NCI-H2107 (cell line): ENCODE results near the gene GNG10.
"Not testable (repeated sequence)": the region's sequence is repeated elsewhere in the genome, so short reads cannot be mapped to it uniquely, and the experiment has no call there.

Source experiments
- DNase-seq: peaks from one replicate; lab custom pipeline; 2025; lab: John Stamatoyannopoulos, UW

Gene GNG10

DNA sequence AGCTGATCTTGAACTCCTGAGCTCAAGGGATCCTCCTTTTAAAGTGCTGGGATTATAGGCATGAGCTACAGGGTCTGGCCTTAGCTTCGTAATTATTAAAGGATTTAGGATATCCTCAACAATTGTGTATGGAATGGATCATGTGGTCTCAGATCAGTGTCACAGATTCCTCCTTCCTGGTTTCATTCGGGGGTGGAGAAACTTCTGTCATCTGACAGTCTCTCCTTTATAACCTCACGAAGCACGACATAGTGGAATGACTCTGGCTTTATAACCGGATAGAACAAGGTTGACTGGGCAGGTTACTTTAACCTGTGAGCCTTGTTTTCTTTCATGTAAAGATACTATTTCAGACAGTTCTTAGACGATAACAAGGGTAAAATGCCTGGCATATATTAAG is 4.4 kb upstream of the GNG10 start:
- DNase-seq, result no peak

DNA sequence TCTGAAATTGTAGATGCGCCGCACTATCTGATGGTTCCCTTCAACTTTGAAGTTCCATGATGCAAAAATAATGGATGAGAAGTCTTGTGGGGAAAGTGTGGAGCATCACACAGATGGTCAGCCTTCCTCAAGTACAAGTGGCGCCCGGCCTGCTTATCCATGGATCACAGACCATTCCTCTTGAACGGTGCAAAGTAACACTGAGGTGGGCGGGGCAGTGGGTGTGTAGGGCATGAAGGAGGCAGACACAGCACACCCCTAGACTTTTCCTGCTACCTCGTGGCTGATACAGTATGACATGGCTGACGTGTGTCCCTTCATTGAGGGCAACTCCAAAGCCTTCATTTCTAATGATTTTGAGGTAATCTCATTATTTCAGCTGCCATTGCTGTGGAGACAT is 2.5 kb upstream of the GNG10 start:
- DNase-seq, result no peak

DNA sequence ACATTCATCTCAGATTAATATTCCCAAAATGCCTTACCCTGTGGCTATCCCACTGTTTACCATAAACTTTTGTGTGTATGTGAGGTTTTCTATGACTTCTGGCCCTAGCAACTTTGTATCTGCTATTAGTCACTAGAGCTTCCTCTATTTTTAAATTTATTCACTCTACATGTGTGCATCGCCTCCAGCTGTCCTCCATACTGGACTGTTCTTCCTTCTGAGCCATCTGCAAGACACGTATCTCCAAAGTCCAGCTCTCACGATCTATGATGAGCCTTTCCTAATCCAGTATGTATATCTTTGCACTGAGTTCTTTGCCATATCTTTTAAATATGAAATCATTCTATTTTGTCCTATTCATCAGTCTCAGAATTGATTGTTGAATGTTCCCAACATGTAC is 1.7 kb upstream of the GNG10 start:
- DNase-seq, result no peak

DNA sequence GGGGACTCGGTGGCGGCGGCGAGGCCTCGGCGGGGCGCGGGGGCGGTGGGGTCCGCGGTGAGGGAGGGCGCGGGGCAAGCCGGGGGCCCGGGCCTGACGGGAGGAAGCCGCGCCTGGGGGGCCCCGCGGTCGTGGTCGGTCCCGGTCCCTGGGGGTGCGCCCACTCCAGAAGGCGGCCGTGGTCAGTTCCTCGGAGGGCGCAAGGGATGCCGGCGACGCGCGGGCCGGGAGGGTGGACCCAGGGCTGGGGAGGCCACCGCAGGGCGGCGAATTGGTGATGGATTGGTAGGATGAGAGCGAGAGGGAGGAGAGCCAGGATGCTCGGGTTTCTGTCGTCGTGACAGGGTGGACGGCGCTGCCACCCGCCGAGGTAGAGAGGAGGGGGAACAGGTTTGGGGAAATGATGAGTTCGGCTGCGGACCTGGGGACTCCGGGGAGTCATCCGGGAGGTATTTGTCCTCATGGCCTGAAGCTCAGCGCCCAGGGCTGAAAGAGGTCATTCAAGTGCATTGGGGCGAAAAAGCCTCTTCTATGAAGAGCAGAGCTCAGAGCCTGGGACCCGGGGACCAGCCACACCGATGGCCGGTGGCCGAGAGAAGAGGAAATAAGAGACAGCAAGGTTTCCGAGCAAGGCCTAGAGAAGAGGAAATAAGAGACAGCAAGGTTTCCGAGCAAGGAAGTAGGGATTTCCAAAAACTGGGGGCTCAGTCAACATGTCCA is 557 bp downstream of the GNG10 start:
- no peak for DNase-seq

DNA sequence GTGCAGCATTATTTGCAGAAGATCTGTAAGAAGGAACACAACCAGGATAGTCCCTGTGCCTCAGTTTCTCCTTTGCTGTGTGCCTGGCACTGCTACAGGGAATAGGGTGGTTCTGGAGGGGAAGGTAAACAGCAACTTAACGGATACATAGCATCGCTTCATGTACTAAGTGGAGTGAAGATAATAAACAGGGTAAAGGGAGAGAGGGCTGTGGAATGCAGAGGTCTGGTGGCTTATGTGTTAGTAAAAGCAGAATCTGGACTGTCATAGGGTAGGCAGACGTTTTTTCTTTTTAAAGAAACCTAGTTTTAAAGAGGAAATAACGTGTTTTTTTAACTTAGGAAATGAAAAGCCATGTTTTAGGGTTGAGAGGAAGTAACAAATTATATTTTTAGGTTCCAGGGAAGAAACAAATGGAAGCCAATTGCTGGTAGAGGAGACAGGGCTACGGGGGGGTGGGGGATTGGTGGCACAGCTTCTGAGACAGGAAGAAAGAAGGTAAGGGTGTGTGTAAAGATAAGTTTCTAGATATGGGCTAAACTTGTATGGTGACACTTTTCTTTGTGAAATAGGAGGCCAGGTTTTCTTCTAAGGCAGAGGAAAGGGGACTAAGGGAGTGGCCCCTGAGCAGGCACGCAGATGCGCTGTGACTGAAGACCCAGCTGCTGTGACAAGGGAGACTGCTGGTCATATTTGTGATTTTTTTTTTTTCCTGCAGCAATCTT is 1.3 kb downstream of the GNG10 start:
- no peak for DNase-seq

DNA sequence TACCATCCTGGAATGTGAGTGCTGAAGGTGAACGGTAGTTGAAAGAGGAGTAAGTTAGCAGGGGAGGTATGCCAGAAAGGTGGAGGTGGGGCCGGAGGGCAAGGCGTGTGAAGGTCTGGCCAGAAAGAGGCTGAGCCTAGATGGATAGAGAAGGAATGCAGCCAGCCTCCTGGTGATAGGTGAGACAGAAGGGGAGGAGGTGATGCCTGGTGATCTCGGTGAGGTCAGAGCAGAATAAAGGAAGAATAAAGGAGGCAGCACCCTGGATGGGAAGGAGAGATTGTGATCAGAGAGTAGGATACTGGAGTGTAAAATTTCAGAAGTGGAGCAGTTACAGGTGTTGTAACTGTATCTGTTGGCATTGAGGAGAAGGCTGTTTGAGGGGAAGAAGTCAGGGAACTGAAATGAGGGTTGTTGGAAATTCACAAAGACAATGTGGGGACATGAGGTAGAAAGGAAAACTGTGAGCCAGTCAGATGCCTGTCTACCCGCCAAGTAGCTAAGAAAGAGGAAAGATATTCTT is 2.0 kb downstream of the GNG10 start:
- DNase-seq, result no peak

DNA sequence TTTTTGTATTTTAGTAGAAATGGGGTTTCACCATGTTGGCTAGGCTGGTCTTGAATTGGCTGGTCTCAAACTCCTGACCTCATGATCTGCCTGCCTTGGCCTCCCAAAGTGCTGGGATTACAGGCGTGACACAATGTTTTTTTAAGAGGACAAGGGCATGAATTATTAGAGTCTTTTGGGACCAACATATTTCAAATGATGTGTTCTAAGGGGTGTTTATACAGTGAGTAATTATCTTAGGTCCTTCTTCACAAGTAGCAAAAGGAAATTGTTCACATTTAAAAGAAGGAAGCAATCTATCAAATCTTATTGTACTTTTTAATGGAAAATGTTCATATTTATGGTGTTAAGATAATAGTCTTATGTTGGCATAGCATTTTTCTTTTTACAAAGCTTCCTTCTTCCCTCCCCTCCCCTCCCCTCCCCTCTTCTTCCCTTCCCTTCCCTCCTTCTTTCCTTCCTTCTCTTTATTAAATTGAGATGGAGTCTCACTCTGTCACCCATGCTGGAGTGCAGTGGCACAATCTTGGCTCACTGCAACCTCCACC is 6.7 kb downstream of the GNG10 start:
- no peak for DNase-seq

DNA sequence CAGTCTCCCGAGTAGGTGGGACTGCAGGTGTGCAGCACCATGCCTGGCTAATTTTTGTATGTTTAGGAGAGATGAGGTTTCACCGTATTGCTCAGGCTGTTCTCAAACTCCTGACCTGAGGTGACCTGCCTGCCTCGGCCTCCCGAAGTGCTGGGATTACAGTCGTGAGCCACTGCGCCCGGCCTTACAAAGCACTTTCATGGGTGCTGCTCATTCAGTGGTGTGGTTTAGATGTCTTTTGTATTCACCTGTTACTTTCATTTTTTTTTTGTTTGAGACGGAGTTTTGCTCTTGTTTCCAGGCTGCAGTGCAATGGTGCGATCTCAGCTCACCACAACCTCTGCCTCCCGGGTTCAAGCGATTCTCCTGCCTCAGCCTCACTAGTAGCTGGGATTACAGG is 7.2 kb downstream of the GNG10 start:
- DNase-seq, result not testable (repeated sequence)

DNA sequence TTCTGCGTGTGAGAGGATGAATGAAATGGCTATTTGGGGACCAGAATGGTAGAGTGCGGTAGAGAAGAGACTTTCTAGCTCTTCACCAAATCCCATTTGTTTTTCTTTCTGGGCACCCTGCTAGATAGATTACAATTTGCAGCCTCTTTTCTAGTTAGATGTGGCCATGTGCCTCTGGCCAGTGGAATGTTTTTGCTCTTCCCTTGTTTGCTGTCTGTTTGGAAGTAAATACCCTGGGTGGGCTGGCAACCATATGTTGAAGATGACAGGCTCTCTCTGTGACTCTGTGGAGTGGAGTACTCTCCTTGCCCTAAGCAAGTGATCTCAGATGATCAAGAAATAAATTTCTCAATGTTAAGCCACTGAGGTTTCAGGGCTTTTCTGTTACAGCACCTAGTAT is 12.9 kb downstream of the GNG10 start:
- DNase-seq, result no peak

DNA sequence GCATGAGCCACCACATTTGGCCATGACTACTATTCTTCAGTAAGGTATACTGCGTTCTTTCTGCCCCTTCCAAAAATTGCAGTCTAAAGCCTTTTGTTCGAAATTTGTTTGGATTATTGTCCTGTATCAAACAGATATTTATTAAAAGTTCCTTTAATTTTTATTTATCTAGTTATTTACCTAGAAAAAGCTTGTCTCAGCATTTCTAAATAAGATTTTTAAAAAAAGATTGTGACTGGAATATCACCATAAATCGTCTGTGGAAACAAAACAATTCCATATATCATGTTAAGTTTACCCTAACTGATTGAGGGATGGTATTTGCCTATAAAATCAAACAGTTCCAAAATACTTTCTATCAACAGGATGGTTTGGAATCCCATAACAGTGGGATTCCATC is 14.7 kb downstream of the GNG10 start:
- DNase-seq, result no peak

DNA sequence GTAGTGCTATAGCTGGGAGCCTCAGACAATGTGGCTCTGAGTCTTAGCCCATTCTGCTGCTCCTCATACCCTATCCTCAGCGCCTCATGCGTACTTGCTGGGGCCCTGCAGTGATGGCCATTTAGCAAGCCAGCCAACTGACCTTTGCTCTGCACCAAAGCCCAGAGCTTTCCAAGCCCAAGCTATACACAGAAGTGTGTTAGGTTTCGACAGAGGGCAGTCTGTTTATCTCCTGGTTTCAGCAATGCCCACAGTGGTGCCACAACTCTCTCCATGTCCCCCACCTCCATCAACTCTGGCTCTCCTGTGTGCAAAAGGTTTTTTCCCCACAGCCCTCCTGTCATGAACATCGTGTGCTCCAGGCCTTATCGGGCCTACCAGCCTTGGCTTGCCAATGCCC is 16.9 kb downstream of the GNG10 start:
- DNase-seq, result no peak

DNA sequence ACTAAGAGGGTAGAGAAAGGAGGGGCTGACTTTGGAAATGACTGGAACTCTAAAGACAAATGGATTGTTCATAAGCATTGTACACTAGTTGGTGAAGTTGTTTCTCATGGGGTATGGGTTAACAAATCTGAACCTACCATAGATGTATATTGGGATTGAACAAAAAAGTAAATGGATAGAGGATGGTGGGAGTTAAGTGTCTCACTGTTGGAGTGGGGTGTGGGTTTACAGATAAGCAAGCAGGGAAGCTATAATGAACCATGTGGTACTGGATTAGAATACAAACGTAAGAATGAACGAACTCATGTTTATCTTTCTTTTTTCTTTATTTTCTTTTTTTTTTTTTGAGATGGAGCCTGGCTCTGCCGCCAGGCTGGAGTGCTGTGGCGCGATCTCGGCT is 17.8 kb downstream of the GNG10 start:
- no peak for DNase-seq

DNA sequence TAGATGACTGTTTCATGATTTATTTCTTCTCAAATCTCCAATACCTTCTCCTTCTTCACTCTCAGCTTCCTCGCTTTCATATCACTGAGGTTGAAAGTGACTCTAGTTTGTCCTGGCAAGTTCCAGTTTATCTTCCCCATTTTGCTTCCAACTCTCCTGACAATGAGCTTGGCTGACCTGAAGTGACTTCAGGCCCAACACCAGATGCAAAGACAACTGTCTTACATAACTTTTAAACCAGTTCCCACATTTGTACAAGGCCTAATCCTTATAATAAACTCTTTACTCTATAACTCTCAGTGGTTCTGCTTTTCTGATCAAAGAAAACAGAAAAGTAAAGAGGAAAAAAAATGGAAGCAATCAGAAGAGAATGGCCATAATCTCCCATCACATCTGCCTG is 22.0 kb downstream of the GNG10 start:
- DNase-seq, result no peak

DNA sequence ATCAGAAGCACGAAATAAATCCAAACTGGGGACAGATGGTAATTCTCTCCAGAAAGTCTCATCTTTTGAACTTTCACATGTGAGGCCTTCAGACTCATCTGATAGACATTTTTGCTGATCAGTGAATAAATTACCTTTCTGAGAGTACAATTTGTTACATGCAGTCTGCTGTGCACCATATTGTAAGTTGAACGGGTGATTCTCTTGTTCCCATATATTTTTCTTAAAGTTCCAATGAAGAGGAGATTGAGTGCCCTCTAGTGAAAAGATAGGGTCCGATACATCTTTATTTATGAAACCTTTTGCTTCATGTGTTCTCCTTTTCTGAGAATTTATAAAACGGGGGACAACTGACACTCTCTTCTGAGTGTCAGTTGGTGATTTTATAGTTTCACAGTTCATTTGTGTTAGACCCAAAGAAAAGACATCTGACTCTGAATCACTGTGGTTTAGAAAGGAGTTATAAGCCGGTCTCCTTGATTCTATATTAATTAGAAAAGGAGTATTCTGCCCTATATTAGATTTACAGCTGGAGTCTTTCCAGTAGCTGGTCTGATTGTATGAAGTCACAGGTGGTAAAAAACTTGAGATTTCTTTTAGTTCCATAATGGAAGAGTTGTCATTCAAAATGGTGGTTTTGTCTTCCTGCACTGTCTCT is 30.4 kb downstream of the GNG10 start:
- no peak for DNase-seq

DNA sequence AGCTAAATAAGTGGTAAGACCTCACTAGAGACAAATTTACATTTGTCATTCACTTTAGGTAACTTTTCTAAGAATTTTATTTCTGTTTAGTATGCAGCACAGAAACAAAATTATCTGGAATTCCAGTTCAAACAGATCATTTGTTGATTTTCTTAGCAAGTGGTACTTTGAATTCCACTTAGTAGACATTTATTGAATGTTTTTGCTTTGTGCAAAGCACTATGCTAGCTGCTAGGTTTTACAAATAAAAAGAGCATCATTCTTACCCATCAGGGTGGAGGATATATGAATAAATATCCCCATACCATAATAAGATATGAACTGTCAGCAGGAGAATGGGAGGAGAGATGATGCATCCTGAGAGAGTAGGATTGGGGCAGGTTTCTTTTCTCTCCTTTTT is 35.4 kb downstream of the GNG10 start:
- no peak for DNase-seq

DNA sequence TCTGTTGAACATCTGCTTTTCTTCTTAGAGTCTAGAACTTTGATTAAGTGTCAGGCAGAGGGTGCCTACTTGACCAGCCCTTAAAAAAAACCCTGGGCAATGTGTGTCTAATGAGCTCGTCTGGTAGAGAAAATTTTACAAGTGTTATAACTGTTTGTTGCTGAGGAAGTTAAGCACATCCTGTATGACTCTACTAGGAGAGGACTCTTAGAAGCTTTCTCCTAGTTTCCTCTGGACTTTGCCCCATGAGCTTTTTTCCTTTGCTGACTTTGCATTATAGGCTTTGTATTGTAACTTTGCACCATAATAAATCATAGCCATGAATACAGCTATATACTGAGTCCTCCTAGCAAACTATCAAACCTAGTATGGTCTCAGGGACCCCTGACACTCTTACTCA is 39.4 kb downstream of the GNG10 start:
- DNase-seq, result no peak

DNA sequence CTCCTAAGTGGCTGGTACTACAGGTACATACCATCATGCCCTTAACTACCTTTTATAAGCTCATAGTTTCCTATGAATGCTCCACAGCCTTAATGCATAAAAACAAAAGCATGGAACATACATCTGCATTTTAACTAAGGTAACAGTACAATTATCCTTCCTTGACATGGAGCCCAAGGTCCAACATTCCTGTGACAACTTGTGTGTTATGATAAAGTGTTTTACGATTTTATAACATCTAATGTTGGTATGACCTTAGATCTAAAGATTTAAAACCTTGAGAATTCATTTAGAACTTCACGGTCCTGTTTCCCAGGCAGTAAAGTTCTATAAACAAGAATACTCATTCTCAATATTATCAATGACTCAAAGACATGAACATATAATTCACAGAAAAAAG is 43.1 kb downstream of the GNG10 start:
- no peak for DNase-seq

DNA sequence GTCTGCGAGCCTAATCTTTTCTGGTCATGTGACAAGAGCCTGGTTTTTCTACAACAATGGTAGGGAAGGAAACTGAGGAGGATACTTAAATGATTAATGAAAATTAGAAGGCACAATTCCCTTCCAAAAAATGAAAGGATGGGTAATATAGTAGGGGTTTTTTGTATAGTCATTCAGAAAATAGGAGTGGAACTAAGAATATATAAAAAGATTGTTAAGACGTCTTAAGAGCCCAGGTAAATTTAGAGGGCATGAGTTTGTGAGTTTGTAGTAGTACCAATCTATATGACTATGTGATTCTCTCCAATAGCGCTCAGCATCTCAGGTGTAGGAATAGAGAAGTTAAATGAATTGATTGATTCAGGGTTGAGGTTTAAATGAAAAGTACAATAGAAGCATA is 50.1 kb downstream of the GNG10 start:
- no peak for DNase-seq

DNA sequence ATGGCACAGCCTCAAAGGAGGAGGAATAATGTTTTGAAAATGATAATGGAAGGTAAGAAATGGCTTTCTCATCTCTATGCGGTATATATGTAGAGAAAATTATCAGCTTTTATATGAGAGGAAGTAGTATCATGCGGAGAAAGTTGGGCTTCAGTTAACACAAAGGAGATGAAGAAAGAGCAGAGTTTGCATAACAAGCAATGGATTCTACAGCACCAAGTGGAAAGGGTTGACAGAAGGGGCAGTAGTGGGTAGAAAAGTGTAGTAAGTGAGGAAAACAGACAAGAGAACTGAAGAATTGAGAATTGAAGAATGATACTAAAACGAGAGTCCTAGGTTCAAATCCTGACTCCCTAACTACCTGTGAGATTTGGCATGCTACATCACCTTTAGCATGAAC is 51.0 kb downstream of the GNG10 start:
- DNase-seq, result no peak

DNA sequence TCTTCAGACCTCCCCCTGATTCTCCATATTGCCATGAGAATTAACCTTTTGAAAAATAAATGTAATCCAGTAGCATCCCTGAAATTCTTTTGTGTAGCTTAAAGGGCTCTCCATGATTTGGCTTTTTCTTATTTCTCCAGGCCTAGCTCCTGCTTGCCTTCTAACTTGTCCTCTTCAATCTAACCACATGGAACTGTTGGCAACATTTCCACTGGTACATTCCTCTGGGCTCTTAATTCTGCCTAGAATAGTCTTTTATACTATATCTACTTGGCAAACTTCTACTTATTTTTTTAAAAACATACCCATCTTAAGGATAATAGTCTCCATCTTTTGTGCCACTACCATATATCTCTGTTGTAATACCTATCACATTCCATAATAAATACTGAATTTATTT is 54.1 kb downstream of the GNG10 start:
- DNase-seq, result no peak

DNA sequence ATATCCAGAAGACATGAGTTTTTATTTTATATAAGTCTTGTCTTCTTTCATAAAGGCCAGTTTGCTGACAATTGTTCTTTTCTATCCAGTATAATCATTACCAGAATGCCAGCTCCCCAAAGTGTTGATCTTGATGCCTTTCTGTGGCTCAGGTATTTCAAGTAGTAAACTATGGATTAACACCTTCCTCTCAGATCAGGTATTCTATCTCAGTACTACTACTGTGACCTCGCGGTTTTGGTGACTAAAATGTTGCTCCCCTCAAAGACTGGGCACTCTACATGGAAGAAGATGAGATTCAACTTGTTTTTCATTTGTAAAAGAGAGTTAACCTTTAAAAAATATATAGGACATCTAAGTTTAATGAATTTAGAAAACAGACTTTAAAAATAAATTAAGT is 58.1 kb downstream of the GNG10 start:
- no peak for DNase-seq
